KMS-11 (cell line): ENCODE results near the gene MEOX2.

Experiments
- H2AFZ ChIP-seq: fragments of 200-600 bp; sonication (generic); 2 replicates; pipeline ENCODE4 v1.6.1; 2016; ENCODE audit warnings: antibody characterized with exemption, mixed run types, low read depth
- H3K27ac ChIP-seq: fragments of 200-600 bp; sonication (generic); 2 replicates; pipeline ENCODE4 v1.6.1; 2016; ENCODE audit warnings: mild to moderate bottlenecking, mixed run types
- H3K27me3 ChIP-seq: fragments of 200-600 bp; sonication (generic); 2 replicates; pipeline ENCODE4 v1.6.1; 2017; ENCODE audit warnings: mild to moderate bottlenecking, low read depth, mixed run types, moderate library complexity; ENCODE audit not compliant: insufficient read depth
- H3K36me3 ChIP-seq: fragments of 200-600 bp; sonication (generic); 2 replicates; pipeline ENCODE4 v1.6.1; 2017; ENCODE audit warnings: mild to moderate bottlenecking, mixed run types; ENCODE audit not compliant: insufficient read depth
- H3K4me1 ChIP-seq: fragments of 200-600 bp; sonication (generic); 2 replicates; pipeline ENCODE4 v1.6.1; 2016; ENCODE audit warnings: mild to moderate bottlenecking, low read depth, mixed run types; ENCODE audit not compliant: poor library complexity, severe bottlenecking
- H3K4me2 ChIP-seq: fragments of 200-600 bp; sonication (generic); 2 replicates; pipeline ENCODE4 v1.7.0; 2016; ENCODE audit warnings: mild to moderate bottlenecking, mixed run types
- H3K4me3 ChIP-seq: fragments of 200-600 bp; sonication (generic); IDR thresholded peaks from 2 replicates; pipeline ENCODE4 v1.6.1; 2017; ENCODE audit warnings: low read depth, low read length, mixed read lengths; ENCODE audit not compliant: insufficient read depth
- H3K79me2 ChIP-seq: fragments of 200-600 bp; sonication (generic); 2 replicates; pipeline ENCODE4 v1.6.1; 2016; ENCODE audit warnings: low read depth, mixed run types; ENCODE audit not compliant: insufficient read depth
- H3K9ac ChIP-seq: fragments of 200-600 bp; sonication (generic); 2 replicates; pipeline ENCODE4 v1.6.1; 2016; ENCODE audit warnings: mild to moderate bottlenecking, mixed run types
- H4K20me1 ChIP-seq: fragments of 200-600 bp; sonication (generic); 2 replicates; pipeline ENCODE4 v1.6.1; 2016; ENCODE audit warnings: mild to moderate bottlenecking, mixed run types; ENCODE audit not compliant: insufficient read depth
- CTCF ChIP-seq: fragments of 200-600 bp; sonication (generic); conservative IDR thresholded peaks from 2 replicates; pipeline ENCODE4 v1.6.1; 2017; ENCODE audit warnings: low read depth, mild to moderate bottlenecking, antibody characterized with exemption, low read length, moderate library complexity, mixed read lengths

The MEOX2 gene

GRCh38 chr7:15684871-15685270, 1.6 kb downstream of the MEOX2 start:
- no peaks in the 10 kb centered on the region for H3K79me2 ChIP-seq
- no peaks in the 10 kb centered on the region for H3K27me3 ChIP-seq
- no peak overlapping the region for H3K27ac ChIP-seq

GRCh38 chr7:15684111-15684800, 2.2 kb downstream of the MEOX2 start:
- Histone ChIP-seq H3K27ac (no peak overlapping the region), H3K4me3 (no peak overlapping the region), H3K4me2 (no peak overlapping the region), H2AFZ (no peak overlapping the region), H3K27me3 (no peaks in the 10 kb centered on the region), H4K20me1 (no peaks in the 10 kb centered on the region), H3K79me2 (no peaks in the 10 kb centered on the region), H3K36me3 (no peaks in the 10 kb centered on the region), H3K9ac (no peak overlapping the region), H3K4me1 (no peaks in the 10 kb centered on the region)
- no peak for TF ChIP-seq CTCF

More at GRCh38 chr7:15684871-15685270, 1.6 kb downstream of the MEOX2 start:
- H2AFZ ChIP-seq: no peak overlapping the region
- H3K36me3 ChIP-seq: no peaks in the 10 kb centered on the region
- H3K4me2 ChIP-seq: no peak overlapping the region
- no peaks in the 10 kb centered on the region for H3K4me1 ChIP-seq
- no peaks in the 10 kb centered on the region for H4K20me1 ChIP-seq
- no peak overlapping the region for H3K4me3 ChIP-seq
- no peak for TF ChIP-seq CTCF
- no peak overlapping the region for H3K9ac ChIP-seq

GRCh38 chr7:15682751-15683245, 3.7 kb downstream of the MEOX2 start:
- Histone ChIP-seq H3K4me3 (no peak overlapping the region), H3K27ac (no peak overlapping the region), H3K9ac (no peak overlapping the region), H2AFZ (no peak overlapping the region), H3K79me2 (no peaks in the 10 kb centered on the region), H4K20me1 (no peaks in the 10 kb centered on the region), H3K27me3 (no peaks in the 10 kb centered on the region), H3K4me1 (no peaks in the 10 kb centered on the region), H3K36me3 (no peaks in the 10 kb centered on the region), H3K4me2 (no peak overlapping the region)
- no peak for TF ChIP-seq CTCF

- H3K79me2 ChIP-seq: no peaks in the 10 kb centered on the region
- no peaks in the 10 kb centered on the region for H4K20me1 ChIP-seq
- H2AFZ ChIP-seq: no peak overlapping the region
- no peak overlapping the region for H3K27ac ChIP-seq
- H3K27me3 ChIP-seq: no peaks in the 10 kb centered on the region
- H3K4me2 ChIP-seq: no peak overlapping the region
- no peaks in the 10 kb centered on the region for H3K4me1 ChIP-seq
- H3K9ac ChIP-seq: no peak overlapping the region
- no peaks in the 10 kb centered on the region for H3K36me3 ChIP-seq
- TF ChIP-seq CTCF: no peak
- no peak overlapping the region for H3K4me3 ChIP-seq
Measured at GRCh38 chr7:15682111-15682510, 4.4 kb downstream of the MEOX2 start.
